CD4-positive, alpha-beta T cell treated with Interleukin-4 for 1 hour (primary cell): Measurements from ENCODE around the gene PLXNC1.

Experiments used
- DNase-seq, 2 donors: peaks; one replicate each; pipeline ENCODE4 v3.0.0-alpha.2; 2020 to 2022

Gene PLXNC1

DNA sequence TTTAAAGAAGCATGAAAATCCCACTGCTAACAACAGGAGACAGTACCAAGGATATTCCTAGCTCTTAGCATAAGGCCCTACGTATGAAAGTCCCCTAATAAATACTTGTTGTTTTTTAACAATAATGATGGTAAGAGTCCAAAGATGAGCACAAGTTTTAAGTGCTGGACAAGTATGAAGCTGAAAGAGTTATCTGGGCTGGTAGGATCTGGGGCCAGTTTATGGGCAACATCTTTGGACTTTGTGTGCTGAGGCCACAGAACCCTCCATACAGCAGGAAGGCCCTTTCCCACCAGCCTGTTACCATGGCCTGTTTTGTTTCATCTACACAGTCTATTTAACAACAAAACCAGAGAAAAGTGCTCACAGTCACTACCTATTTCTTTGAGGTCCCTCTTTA is 12.5 kb upstream of the PLXNC1 start:
- DNase-seq: no peak

GRCh38 chr12:94139816-94140215 is 8.6 kb upstream of the PLXNC1 start:
- DNase-seq: no peak

DNA sequence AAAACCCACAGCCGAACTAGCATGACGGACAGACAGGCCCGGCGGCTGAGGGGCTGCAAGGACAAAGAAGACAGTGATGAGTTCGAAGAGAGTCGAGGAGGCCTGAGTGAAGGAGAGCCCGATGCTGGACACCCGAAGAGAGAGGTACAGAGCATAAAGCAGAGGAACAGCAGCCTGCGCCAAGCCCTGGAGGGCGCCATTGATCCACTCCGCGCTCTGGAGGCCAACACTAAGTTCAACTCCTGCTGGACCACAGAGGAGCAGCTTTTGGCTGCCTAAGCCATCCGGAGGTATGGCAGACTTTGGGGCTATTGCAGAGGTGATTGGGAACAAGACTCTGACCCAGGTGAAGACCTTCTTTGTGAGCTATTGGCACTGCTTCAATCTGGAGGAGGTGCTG is 7.8 kb upstream of the PLXNC1 start:
- DNase-seq: peak; percentile 49 to 53

DNA sequence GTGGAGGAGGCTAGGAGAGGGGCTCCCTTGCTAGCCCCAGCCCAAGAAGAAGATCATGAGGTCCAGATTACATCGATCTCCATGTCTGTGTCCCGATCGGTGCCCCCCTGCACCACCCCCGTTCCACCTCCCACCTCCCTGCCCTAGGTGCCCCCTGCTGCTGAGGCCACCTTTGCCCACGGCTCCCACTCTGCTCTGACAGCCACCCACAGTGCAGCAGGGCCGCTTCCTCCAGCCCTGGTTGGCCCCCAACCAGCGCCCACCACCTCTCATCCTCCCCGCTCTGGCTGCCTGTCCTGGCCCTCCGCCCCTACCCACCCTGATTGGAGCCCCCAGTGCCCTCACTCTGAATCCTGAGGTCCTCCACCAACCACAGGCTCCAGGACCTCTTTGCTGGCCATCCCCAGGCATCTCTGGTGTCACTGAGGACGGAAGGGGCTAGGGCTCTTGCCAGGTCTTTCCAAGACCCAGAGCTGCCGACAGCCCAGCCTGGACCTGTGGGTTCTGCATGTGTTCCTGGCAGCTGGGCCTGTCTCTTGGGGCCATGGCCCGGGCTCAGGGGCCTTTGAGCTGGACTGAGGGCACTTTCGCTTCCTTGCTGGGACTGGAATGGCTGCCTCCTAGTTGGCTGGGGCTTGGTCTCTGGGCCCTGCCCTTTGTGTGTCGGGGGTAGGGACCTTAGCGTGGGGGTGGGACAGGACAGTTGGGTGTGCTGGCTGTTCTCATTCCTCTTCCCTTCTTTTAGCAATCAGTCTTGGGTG is 7.2 kb upstream of the PLXNC1 start:
- DNase-seq: no peak

DNA sequence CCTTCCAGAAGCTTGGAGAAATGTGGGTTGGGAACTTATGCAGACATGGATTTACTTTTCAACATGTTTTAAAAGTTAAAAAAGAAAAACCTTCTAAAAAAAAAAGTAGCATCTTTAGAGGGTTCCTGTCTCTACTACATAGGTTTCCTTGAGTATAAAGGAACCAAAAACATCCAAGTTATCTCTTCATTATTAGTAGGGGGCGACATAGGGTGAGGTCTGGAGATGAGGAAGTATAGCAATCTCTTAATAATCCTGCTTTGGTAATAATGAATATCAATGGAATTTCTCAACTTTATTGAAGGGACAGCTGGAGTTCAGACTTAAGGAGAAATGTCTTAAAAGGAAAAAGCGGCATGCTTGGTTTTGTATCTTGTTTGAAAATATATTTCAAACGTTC is 6.5 kb upstream of the PLXNC1 start:
- DNase-seq: no peak

GRCh38 chr12:94143438-94143837 is 4.9 kb upstream of the PLXNC1 start:
- DNase-seq: no peak

DNA sequence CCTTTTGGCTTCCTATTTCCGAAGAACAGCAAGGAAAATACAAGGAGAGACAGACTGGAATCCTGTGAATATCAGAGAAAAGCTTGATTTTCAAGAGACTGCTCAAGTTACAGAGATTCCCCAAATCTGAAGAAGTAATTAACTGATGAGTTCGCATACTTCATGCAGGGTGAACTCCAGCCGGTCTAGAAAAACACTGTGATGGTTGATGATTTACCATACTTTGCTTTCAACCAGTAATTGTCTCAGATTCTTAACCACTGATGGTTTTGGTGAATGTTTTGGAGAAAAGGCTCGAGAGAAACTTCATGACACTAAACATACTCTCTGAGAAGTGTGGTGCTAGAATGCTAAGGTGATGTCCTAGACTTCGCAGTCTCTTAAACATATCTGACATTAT is 4.4 kb upstream of the PLXNC1 start:
- no peak for DNase-seq

DNA sequence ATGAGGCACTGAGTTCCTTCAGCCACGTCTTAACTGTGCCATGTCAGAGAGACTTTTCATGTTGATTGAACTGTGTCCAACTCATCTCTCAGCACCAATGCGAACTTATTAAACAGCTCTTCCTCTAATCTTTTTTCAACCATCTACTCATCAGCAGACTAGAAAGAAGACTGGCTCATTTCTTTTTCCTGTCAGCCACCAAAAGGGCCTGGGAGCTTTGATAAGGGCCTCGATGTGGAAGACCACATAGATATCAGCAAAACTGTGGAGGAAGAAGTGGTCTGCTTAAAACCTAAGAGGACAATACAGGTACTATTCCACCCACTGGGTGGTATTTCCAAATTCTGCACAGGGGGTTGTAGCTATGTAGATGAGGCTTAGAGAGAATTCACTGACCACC is 3.6 kb upstream of the PLXNC1 start:
- DNase-seq: no peak

DNA sequence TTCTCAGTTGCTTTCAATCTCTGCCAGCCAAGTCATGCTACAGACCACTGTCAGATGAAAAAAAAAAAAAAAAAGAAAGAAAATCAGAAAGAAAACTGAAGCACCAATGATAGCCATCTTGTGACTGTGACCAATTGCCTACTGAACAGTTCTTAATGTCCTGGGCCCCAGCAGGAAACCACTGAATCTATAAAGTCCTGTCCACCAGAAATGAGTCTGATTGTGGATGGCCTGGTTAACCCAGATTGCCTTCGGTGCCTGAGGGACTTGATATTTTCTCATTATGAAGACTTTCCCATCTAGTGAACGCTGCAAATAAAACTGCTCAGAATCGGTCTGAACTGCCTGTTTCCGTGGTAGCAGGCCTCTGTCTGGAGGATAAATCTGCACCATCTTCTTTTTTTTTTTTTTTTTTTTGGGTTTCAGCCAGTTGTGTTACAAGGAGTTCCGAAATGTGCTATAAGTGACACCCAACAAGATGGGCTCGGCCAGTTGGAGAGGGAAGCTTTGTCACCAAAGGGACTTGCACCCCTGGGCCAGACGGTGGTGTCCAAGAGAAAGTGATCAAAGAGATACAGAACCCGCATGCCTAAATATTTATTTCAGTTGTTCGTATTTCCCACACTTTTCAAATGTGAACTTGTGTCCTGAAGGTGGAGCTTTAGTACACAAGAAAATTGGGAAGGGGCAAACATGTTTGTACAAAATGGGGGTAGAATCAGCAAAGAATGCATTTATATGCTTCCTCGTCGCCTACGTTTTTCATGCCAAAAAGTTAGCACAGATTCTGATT is 3.0 kb upstream of the PLXNC1 start:
- peak; percentile 34 to 37 for DNase-seq

DNA sequence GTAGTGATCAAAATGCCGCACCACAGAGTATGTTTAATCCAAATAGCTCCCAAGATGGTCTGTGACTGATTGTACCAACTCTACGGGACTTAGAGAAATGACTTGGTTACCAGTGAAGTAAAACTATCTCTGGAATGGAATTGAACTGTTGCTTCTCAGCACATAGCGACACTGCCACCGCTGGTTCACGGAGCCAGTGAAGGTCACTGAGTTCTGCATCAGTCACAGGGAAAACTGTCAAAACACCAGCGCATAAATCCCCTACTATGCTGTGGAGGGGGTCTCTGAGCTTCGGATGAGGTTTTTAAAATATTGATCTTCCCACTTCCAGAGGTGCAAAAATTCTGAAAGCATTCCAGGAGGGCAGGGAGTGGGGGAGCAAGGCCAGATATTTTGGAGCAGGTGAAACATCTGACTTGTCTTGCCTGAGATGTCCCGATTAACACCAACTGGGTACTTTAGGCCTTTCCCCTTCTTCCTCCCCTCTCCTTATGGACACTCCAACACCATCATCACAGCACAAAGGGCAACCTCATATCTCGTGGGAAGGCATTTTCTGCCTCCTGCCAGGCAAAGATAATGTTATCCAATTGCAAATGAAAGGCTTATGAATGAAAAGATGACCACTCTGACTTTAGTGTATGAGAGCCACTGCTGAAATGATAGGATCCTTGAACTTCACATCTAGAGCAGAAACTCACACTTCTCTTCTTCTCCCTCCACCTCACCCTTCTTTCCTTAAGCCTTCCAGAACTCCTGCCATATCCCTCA is 2.0 kb upstream of the PLXNC1 start:
- DNase-seq: no peak

DNA sequence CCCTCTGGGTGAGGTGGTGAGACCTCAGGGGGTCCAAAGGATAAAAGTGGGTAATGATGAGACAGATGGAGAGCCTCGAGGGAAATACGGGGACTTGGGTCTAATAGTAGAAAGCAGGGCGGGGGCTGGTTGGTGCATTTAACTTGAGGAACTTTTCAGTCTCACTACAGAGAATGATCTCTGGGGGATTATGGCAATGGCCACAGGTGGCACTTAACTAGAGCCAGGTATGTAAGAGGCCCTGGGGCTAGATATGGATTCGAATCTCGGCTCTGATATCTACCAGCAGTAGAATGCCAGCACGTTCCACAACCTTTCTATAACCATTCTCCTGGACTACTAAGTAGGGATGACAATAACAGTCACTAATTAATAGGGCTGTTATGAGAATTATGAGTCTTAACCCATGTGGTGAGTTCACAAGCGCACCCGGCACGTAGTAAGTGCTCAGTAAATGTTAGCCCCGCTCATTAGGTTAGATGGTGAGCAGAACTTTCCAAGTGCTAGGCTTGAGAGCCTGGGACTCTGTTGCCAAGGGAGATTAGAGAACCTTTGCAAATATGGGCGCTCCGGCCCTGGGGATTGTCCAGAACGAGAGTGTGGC is 888 bp upstream of the PLXNC1 start:
- DNase-seq: no peak

DNA sequence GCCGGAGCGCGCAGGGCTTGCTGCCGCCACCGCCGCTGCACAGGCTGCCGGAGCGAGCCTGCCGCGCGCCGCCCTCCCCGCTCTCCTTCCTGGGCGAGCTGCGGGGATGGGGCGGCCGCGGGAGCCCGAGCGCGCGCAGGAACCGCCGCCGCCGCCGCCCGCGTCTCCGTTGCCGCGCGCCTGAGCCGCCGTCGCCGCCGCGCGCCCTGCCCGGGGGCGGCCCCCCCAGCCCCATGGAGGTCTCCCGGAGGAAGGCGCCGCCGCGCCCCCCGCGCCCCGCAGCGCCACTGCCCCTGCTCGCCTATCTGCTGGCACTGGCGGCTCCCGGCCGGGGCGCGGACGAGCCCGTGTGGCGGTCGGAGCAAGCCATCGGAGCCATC is 352 bp downstream of the PLXNC1 start:
- DNase-seq: peak in 1 of 2 donors; percentile 21

DNA sequence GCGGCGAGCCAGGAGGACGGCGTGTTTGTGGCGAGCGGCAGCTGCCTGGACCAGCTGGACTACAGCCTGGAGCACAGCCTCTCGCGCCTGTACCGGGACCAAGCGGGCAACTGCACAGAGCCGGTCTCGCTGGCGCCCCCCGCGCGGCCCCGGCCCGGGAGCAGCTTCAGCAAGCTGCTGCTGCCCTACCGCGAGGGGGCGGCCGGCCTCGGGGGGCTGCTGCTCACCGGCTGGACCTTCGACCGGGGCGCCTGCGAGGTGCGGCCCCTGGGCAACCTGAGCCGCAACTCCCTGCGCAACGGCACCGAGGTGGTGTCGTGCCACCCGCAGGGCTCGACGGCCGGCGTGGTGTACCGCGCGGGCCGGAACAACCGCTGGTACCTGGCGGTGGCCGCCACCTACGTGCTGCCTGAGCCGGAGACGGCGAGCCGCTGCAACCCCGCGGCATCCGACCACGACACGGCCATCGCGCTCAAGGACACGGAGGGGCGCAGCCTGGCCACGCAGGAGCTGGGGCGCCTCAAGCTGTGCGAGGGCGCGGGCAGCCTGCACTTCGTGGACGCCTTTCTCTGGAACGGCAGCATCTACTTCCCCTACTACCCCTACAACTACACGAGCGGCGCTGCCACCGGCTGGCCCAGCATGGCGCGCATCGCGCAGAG is 873 bp downstream of the PLXNC1 start:
- DNase-seq: peak; percentile 39 to 52

DNA sequence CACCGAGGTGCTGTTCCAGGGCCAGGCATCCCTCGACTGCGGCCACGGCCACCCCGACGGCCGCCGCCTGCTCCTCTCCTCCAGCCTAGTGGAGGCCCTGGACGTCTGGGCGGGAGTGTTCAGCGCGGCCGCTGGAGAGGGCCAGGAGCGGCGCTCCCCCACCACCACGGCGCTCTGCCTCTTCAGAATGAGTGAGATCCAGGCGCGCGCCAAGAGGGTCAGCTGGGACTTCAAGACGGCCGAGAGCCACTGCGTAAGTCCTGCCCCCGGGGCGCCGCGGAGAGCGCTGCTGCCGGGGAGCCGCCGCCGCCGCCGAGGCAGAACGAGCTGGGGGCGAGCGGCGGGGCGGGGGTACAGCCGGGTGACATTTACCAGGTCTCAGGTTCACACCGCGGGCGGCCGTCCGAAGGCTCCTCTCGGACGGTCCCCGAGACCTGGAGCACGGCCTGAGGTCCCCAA is 1.4 kb downstream of the PLXNC1 start:
- DNase-seq: no peak

GRCh38 chr12:94150240-94151121 is 2.1 kb downstream of the PLXNC1 start:
- DNase-seq: peak; percentile 48 to 58

- DNase-seq: no peak
Measured at GRCh38 chr12:94151582-94151981, 3.2 kb downstream of the PLXNC1 start.

DNA sequence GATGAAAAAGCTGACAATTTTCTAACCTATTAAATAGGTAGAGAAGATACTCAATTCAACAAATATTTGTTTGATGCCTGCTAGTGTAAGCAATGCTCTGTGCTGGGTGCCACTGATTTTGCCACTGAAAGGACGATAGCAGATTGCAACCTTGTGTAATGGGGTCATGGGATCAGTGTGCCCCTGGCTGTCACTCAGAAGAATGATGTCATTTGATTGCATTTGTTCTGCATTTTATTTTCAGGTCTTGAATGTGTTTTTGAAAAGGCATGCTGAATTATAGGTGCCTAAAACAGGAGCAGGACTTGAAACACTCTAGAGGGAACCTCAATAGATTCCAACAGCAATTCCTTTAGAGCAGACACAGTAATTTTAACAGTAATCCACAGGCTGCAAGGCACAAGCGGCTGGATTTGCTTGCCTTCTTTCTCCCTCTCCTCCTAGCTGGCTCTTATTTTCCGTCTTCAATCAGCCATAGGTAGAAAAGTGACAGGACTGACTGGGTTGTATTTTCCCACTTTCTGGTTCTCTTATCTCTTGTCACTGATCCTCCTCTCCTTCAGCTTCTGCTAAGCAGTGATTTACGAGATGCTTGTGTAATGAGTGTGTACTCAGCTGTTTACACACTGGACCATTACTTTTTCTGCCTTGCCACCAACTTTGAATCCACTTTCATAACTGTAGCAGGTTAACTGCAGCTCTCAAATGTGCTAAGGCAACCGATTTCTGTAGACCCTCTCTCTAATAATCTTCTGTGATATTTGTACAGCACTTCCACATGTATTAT is 4.1 kb downstream of the PLXNC1 start:
- no peak for DNase-seq

DNA sequence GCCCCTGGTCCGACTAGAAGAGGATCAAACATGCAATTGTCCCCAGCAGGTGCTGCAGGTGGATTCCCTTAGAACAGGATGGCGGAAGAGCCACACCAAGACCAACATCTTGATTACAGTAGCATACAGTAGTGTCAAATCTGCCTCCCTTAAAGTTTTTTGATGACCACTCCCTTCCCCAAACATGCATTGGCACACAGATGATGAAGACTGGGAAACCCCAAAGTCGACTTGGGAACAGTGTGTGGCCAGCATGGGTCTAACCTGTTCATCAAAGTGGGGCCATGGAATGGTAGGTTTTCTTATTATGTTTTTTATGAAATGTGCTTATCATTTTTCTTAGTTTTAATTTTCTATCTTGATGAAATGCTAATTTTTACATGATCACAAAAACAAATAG is 8.8 kb downstream of the PLXNC1 start:
- DNase-seq: no peak

- DNase-seq: no peak
Measured at GRCh38 chr12:94157981-94158411, 9.6 kb downstream of the PLXNC1 start.

DNA sequence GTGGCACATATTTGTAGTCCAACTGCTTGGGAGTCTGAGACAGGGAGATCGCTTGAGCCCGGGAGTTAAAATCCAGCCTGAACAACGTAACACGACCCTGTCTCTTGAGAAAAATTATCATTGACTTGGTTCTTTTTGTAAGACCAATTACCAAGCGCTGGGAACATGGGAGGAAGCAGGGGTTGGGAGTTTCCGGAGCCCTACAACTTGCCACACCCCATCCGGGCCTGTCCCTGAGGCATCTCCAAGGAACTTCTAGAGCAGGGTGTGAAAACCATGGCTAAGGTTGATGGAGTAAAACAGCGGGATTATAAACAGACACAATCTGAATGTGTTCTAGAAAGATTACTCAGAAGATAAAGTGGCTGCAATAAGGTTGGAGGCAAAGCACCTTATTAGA is 10.3 kb downstream of the PLXNC1 start:
- no peak for DNase-seq

GRCh38 chr12:94162108-94162507 is 13.7 kb downstream of the PLXNC1 start:
- no peak for DNase-seq
